ENCODE measurements around the gene HAVCR2. TPM values are rescaled to one million over a fixed set of nuclear protein-coding genes. Genes with fewer than 3 reads are reported as not detected.

Gene HAVCR2
- total and polyA plus RNA-seq, 10 of the 15 experiments (the other 5 are each of a cell fraction or from before 2014, with no cell fraction given), result 5.2 to 7.5 (median 6.9) TPM

- TF ChIP-seq, protein P1, sequence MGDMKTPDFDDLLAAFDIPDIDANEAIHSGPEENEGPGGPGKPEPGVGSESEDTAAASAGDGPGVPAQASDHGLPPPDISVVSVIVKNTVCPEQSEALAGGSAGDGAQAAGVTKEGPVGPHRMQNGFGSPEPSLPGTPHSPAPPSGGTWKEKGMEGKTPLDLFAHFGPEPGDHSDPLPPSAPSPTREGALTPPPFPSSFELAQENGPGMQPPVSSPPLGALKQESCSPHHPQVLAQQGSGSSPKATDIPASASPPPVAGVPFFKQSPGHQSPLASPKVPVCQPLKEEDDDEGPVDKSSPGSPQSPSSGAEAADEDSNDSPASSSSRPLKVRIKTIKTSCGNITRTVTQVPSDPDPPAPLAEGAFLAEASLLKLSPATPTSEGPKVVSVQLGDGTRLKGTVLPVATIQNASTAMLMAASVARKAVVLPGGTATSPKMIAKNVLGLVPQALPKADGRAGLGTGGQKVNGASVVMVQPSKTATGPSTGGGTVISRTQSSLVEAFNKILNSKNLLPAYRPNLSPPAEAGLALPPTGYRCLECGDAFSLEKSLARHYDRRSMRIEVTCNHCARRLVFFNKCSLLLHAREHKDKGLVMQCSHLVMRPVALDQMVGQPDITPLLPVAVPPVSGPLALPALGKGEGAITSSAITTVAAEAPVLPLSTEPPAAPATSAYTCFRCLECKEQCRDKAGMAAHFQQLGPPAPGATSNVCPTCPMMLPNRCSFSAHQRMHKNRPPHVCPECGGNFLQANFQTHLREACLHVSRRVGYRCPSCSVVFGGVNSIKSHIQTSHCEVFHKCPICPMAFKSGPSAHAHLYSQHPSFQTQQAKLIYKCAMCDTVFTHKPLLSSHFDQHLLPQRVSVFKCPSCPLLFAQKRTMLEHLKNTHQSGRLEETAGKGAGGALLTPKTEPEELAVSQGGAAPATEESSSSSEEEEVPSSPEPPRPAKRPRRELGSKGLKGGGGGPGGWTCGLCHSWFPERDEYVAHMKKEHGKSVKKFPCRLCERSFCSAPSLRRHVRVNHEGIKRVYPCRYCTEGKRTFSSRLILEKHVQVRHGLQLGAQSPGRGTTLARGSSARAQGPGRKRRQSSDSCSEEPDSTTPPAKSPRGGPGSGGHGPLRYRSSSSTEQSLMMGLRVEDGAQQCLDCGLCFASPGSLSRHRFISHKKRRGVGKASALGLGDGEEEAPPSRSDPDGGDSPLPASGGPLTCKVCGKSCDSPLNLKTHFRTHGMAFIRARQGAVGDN (IDR thresholded peaks at IDR 0.05), result 0 out of 2 replicates have a peak, but pooled peaks have one; percentile 29
- TF ChIP-seq POLR2A (IDR thresholded peaks at IDR 0.05; ENCODE audit: low read depth, low read length) (0 out of 2 replicates have a peak, but pooled peaks have one; percentile 41), FOXK2 (IDR thresholded peaks at IDR 0.05) (no peak), ZBTB11 (CRISPR knock-in tag; IDR thresholded peaks at IDR 0.05) (no peak), ZNF274 (IDR thresholded peaks at IDR 0.05; ENCODE audit: insufficient read depth, insufficient read length) (no peak), MXI1 (IDR thresholded peaks at IDR 0.05; ENCODE audit: low read depth, low read length) (no peak), HDAC6 (IDR thresholded peaks at IDR 0.05; ENCODE audit: unreplicated experiment) (no peak), SIX5 (IDR thresholded peaks at IDR 0.05; ENCODE audit: low read depth, low read length, severe bottlenecking) (no peak), ZZZ3 (IDR thresholded peaks at IDR 0.05; ENCODE audit: control insufficient read depth, insufficient read length, low read depth) (no peak), JUNB (IDR thresholded peaks at IDR 0.05) (0 out of 2 replicates have a peak, but pooled peaks have one; percentile 12), SRF (IDR thresholded peaks at IDR 0.05; ENCODE audit: low read depth in 2 of 2, low read length in 2 of 2) (no peak), ZBTB40 (IDR thresholded peaks at IDR 0.05; ENCODE audit: borderline replicate concordance) (no peak), NFYB (IDR thresholded peaks at IDR 0.05; ENCODE audit: insufficient read depth, low read depth, low read length) (no peak), HSF1 (IDR thresholded peaks at IDR 0.05; ENCODE audit: low read depth, low read length) (no peak), MYC (IDR thresholded peaks at IDR 0.05; ENCODE audit: insufficient read depth, insufficient read length, insufficient replicate concordance, low read length, severe bottlenecking) (no peak)
- TF ChIP-seq, protein P2, sequence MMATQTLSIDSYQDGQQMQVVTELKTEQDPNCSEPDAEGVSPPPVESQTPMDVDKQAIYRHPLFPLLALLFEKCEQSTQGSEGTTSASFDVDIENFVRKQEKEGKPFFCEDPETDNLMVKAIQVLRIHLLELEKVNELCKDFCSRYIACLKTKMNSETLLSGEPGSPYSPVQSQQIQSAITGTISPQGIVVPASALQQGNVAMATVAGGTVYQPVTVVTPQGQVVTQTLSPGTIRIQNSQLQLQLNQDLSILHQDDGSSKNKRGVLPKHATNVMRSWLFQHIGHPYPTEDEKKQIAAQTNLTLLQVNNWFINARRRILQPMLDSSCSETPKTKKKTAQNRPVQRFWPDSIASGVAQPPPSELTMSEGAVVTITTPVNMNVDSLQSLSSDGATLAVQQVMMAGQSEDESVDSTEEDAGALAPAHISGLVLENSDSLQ (IDR thresholded peaks at IDR 0.05), result peak; percentile 14; the same call in 1 of the 2 replicates
Measured at GRCh38 chr5:157108976-157109375, at the start of gene HAVCR2 (continued).

Data from GM12878 (cell line).